Non-pigmented ciliary epithelial cell (primary cell): Measurements from ENCODE around the gene MCM3AP.
A peak's percentile ranks its signal among the peaks of the same experiment; 100 is the strongest.
"Not testable (repeated sequence)": the region's sequence is repeated elsewhere in the genome, so short reads cannot be mapped to it uniquely, and the experiment has no call there.

Experiments
- DNase-seq: peaks from one replicate; pipeline ENCODE4 v3.0.0-alpha.2; 2010; ENCODE audit warnings: low read depth

MCM3AP gene

GRCh38 chr21:46311568-46311967 is 26.2 kb upstream of the MCM3AP start:
- no peak for DNase-seq

- not testable (repeated sequence) for DNase-seq
These were observed 24.8 kb upstream of the MCM3AP start for GRCh38 chr21:46310260-46310659.

GRCh38 chr21:46308431-46308830 is 23.0 kb upstream of the MCM3AP start:
- DNase-seq, result no peak

GRCh38 chr21:46307625-46308024 is 22.2 kb upstream of the MCM3AP start:
- DNase-seq, result no peak

GRCh38 chr21:46304955-46305354 is 19.5 kb upstream of the MCM3AP start:
- DNase-seq, result no peak

- no peak for DNase-seq
These were observed 19.0 kb upstream of the MCM3AP start for GRCh38 chr21:46304437-46304836.

GRCh38 chr21:46301759-46302158 is 16.3 kb upstream of the MCM3AP start:
- no peak for DNase-seq

- DNase-seq, result no peak
These were observed 13.8 kb upstream of the MCM3AP start for GRCh38 chr21:46299167-46299566.

- no peak for DNase-seq
These were observed 12.2 kb upstream of the MCM3AP start for GRCh38 chr21:46297338-46298271.

- DNase-seq, result peak; percentile 74
These were observed 10.8 kb upstream of the MCM3AP start for GRCh38 chr21:46295996-46296752.

GRCh38 chr21:46295177-46295770 is 9.9 kb upstream of the MCM3AP start:
- DNase-seq, result peak; percentile 59

- peak; percentile 28 for DNase-seq
These were observed 9.3 kb upstream of the MCM3AP start for GRCh38 chr21:46294647-46295176.

GRCh38 chr21:46291561-46291960 is 6.2 kb upstream of the MCM3AP start:
- no peak for DNase-seq

- no peak for DNase-seq
These were observed 4.3 kb upstream of the MCM3AP start for GRCh38 chr21:46289655-46290179.

- DNase-seq, result no peak
These were observed 2.1 kb upstream of the MCM3AP start for GRCh38 chr21:46287541-46287940.

GRCh38 chr21:46286648-46287002 is 1.2 kb upstream of the MCM3AP start:
- no peak for DNase-seq

GRCh38 chr21:46285761-46286647 is 593 bp upstream of the MCM3AP start, which contains the start of gene YBEY:
TSS of gene YBEY (plus strand) at chr21:46286342. CDS start at chr21:46286914, 572 bp downstream.
- peak; percentile 42 for DNase-seq

GRCh38 chr21:46284733-46285132 is 678 bp downstream of the MCM3AP start:
- DNase-seq, result no peak

GRCh38 chr21:46284077-46284644 is 1.2 kb downstream of the MCM3AP start:
- no peak for DNase-seq

- no peak for DNase-seq
These were observed 10.5 kb downstream of the MCM3AP start for GRCh38 chr21:46274797-46275390.
